NCI-H146 treated with DMSO at 0.1 percent for 48 hours (cell line): ENCODE results near the gene GM2A.

Source experiments
- DNase-seq: peaks from one replicate; lab custom pipeline; 2025; ENCODE audit not compliant: unreplicated experiment; lab: John Stamatoyannopoulos, UW

Gene GM2A

GRCh38 chr5:151252762-151253604 is at the start of gene GM2A:
GM2A (plus strand) TSS chr5:151253185; CDS start chr5:151253217, 32 bp downstream.
- peak; percentile 78 for DNase-seq

- no peak for DNase-seq
Observed at GRCh38 chr5:151204051-151204450, 48.9 kb upstream of the GM2A start.

GRCh38 chr5:151205411-151205810 is 47.6 kb upstream of the GM2A start:
- no peak for DNase-seq

- no peak for DNase-seq
Observed at GRCh38 chr5:151208481-151208914, 44.5 kb upstream of the GM2A start.

- no peak for DNase-seq
Observed at GRCh38 chr5:151212406-151212798, 40.6 kb upstream of the GM2A start.

- DNase-seq: no peak
Observed at GRCh38 chr5:151213803-151214613, 39.0 kb upstream of the GM2A start.

GRCh38 chr5:151214614-151215545 is 38.1 kb upstream of the GM2A start:
- no peak for DNase-seq

GRCh38 chr5:151215546-151215880 is 37.5 kb upstream of the GM2A start:
- DNase-seq: no peak

- DNase-seq: no peak
Observed at GRCh38 chr5:151216781-151217180, 36.2 kb upstream of the GM2A start.

- DNase-seq: no peak
Observed at GRCh38 chr5:151218177-151218576, 34.8 kb upstream of the GM2A start.

- no peak for DNase-seq
Observed at GRCh38 chr5:151219138-151219537, 33.8 kb upstream of the GM2A start.

GRCh38 chr5:151219789-151220188 is 33.2 kb upstream of the GM2A start:
- no peak for DNase-seq

- DNase-seq: no peak
Observed at GRCh38 chr5:151221574-151221973, 31.4 kb upstream of the GM2A start.

GRCh38 chr5:151222054-151222789 is 30.8 kb upstream of the GM2A start:
- no peak for DNase-seq

GRCh38 chr5:151222790-151223446 is 30.1 kb upstream of the GM2A start:
- DNase-seq: no peak

GRCh38 chr5:151223447-151224264 is 29.3 kb upstream of the GM2A start, which contains the start of gene CCDC69:
CCDC69 (minus strand) TSS chr5:151224092; CDS start chr5:151223970, 122 bp downstream.
- peak; percentile 17 for DNase-seq

GRCh38 chr5:151224372-151224771 is 28.6 kb upstream of the GM2A start:
- DNase-seq: no peak

- DNase-seq: no peak
Observed at GRCh38 chr5:151225071-151225470, 27.9 kb upstream of the GM2A start.

GRCh38 chr5:151225475-151225874 is 27.5 kb upstream of the GM2A start:
- DNase-seq: no peak
